ENCODE measurements around the gene NPS.

NPS gene, protein sequence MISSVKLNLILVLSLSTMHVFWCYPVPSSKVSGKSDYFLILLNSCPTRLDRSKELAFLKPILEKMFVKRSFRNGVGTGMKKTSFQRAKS

DNA sequence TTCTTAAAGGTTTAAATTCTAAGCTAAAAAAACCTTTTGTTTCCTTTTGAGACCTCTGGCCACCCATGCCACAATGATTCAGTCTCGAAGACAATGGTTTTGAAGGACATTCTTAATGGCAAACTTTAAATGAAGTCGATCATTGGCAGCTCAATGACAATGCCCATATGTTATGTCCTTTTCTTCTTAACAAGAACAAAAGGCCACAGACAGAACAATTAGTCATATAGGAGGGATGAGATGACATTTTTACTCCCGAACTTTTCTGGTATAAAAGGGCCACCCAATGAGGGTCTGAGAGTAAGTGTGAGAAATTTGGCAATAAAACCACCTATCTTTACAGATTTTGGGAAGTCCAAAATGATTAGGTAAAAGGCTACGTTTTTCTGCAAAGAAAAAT lies at the start of gene NPS:
NPS (plus strand) TSS at position 301 of the 400 bp plus-strand sequence; CDS start at position 361, 60 bp downstream.
- no peak within 1 kb of the TSS for H3K4me3 ChIP-seq (ENCODE audit: low read depth, low read length)

DNA sequence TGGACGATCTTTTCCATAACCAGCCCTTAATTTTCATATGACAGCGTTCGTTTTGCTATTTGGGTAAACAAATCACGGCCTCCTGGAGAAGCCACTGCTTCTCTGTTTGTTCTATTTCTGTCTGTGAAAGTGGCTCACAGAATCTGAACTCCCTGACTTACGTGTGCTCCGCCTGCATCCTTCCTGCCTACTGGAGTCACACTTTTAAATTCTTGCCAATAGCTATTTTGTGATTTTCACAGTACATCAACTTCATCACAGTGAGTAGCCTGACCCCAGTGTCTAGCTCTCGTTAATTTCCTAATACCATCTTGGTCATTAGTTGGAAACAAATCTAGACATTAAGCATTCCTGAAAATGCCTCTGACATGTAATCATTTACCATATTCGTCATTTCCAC lies 49.0 kb upstream of the NPS start:
- H3K4me3 ChIP-seq (ENCODE audit: low read depth, low read length): no peak overlapping the region

DNA sequence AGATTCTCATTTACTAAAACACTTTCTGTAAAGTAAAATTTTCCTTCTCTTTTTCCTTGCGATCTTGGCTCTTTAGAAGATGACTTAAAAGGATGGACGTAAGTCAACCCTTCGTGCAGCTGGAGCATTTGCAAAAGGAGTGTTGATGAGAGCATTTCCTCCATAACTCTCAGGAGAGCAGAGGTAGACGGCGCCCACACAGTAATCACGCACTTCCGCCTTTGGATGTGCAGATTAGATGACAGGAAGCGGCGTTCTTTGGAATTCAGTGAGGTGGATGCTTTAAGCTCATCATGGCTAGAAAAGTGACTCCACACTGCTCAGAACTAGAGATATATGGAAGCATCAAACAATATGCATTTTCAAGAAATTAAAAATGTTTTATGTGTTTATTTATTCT lies 43.0 kb upstream of the NPS start:
- no peak overlapping the region for H3K4me3 ChIP-seq (ENCODE audit: low read depth, low read length)

DNA sequence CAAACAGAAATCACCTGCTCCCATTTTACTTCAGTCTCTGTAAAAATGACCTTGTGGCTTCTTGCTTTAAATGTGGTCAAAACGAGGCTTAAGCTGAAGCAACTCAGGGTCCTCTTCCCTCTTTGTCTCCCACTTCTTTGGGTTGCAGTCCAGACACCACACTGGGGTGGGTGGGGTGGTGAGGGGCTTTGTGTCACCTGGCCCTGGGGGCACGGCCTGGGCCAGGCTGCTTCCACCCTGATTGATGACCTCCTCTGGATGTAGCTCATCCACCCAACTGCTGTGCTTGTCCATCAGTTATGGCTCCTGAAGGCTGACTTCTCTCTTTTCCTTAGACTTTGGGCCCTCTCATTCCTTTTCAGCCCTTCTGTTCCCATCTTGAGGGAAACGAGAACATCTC lies 26.8 kb upstream of the NPS start:
- no peak overlapping the region for H3K4me3 ChIP-seq (ENCODE audit: low read depth, low read length)

DNA sequence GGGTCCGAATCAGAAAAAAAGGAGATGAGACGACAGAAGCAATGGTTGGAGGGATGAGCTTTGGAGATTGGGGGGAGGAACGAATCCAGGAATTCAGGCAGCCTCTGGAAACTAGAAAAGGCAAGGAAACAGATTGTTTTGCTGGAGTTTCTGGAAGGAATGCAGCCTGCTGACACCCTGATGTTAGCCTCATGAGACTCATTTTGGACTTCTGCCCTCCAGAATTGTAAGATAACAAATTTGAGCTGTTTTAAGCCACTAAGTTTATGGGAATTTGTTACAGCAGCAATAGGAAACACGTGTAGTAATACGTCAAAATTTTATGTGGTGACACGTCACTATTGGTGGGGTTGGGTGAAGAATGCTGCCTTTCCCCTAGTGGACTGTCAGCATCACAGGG lies 25.6 kb upstream of the NPS start:
- H3K4me3 ChIP-seq (ENCODE audit: low read depth, low read length): no peak overlapping the region

DNA sequence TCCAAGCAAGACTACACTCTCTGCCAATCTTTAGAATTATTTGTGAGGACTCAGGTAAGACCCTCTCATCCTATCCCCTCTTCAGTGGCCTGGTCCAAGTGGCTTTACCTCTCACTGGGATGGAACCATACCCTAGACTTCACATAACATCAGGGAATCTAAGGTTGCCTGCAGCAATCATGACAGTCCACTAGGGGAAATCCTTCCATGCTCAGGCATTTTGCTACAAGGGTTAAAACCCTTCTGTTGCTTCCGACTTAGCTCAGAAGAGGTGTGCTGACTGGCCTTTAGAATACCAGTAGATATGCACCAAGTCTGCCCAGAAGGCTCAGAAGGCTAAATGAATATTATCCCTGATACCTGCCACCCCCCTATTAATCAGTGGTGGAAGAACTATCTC lies 24.9 kb upstream of the NPS start:
- no peak overlapping the region for H3K4me3 ChIP-seq (ENCODE audit: low read depth, low read length)

DNA sequence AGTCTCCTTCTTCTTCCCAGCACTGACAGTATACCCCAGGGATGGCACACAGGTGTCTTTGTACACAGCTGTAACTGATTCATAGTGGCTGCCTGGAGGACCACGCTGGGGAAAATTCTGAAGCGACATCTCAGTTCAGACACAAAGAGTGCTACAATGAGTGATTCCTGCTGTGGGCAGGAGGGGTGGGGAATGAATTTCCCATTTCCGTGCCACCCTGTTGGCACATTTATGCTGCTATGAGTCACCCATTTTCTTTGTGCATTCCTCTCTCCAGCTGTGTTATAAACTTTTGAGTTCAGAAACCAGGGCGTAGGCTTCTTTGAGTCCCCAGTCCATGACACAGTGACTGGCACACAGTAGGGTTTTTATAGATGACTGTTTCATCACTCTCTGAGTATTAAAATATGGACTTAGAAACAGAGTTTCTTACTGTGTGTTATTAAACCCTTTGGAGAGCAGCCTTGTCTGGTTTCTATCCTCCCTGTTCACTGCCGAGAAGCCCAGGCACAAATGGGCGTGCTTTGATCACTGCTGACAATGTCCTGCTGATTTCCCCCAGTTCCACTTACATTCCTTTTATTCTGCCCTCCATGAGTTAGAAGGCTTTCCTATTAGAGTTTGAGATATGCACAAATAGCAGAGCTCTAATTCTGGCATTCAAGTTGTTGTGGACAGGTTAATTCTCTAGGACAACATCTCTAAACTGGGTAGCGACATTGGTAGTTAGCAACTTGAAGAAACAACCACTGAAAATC lies 24.0 kb upstream of the NPS start:
- H3K4me3 ChIP-seq (ENCODE audit: low read depth, low read length): no peak overlapping the region

DNA sequence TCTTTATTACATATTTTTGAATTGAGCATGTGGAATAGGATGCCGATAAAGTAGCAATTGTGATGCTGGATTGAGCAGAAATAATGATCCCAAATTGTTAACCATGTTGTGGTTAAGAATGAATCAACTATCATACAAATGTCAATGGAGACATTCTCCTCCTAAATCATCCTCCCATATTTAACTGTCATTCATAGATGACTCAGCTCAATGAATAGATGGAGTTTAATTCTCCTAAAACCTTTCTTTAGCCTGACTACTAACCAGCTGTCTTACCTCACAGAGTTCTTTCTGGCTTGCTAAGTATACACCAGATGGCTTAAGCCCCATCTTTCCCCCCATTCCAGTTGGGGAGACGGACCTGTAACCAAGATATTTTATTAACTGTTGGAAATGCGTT lies 23.4 kb upstream of the NPS start:
- H3K4me3 ChIP-seq (ENCODE audit: low read depth, low read length): no peak overlapping the region

DNA sequence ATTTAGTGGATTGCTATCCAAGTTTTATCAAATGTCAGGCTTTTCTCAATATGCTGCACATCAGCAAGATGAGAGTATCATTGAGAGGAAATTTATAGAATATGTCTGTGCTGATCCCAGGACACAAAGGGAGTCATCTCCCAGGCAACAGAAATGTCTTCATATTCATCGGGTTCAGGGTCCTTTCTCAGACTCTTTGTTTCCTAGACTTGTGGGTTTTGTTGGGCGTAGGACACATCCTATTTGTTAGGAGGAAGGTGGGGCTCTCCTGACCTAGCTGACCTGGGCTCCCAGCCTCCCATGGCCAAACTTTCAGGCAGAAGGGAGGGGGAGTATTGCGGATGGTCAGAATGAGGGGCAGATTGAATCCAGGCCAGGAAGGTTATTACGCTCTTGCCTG lies 22.9 kb upstream of the NPS start:
- H3K4me3 ChIP-seq (ENCODE audit: low read depth, low read length): no peak overlapping the region

DNA sequence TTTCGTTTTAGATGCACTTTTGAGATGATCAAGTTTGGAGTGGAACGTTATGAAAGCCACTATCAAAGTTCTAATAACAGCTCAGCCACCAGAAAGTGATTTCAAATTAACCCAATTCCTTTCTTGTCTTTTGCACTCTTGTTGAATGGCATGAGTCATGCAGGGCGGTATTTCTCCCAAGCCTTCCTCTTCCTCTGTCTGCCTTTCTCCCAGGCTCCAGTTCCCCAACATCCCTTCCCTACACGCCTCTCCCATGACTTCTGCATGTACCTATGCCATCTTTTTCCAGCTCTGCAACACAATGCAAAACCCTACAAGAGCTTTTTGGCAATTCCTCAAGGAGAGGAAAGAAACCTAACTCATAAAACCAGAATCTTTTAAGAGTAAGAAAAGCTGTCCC lies 21.8 kb upstream of the NPS start:
- H3K4me3 ChIP-seq (ENCODE audit: low read depth, low read length): no peak overlapping the region

DNA sequence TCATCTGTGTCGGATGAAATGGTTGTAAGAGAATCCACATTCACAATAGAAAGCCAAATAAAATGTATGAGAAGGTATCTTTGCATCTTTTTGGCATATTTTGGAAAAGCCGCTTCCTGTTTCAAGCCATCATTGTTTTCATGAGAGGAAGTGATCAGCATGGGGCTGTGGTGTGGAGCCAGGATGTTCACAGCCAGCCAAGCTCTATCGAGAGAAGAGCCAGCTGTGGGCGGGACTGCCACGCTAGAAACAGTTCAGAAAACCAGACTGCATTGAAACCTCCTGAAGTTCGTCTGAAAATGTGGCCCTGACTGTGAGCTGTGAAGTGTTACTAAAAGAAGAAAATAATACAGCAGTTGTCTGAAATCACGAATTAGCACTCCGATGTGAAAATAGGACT lies 21.2 kb upstream of the NPS start:
- H3K4me3 ChIP-seq (ENCODE audit: low read depth, low read length): no peak overlapping the region

DNA sequence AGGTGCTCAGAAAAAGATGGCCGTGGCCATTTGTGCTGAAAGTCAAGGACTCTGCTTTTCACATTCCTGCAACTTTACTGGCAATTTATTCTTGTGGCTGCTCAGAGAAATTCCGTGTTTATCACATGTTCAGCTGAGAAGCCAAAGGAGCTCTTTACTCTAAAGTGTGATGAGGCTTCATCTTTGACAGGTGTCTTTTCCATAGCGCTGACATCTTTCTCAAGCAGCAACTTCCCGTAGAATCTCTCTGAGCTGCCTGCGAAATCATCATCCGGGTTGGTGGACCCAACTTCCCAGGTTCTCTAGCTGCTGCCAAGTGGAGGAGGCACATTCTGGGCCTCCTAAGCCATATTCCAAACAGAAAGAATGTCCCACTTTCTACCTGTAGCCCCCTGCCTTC lies 16.9 kb upstream of the NPS start:
- no peak overlapping the region for H3K4me3 ChIP-seq (ENCODE audit: low read depth, low read length)

DNA sequence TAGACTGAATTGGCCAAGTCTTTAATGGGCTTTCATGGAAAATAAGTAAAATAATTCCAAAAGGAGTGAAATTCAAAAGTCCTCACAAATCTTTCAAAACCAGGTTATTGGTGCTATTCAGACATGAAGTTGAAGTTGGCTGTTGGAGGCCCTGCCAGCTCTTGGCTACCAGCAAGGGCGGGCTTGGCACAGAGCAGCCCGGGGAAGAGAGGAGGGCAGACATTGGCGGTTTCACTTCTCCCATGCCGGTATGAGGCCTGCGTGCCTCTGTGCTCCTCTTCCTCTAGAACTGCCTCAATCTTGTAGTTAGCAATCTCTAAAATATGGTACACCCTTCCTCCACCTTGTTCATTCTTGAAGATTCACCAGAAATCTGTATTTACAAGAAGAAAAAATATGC lies 16.4 kb upstream of the NPS start:
- no peak overlapping the region for H3K4me3 ChIP-seq (ENCODE audit: low read depth, low read length)

DNA sequence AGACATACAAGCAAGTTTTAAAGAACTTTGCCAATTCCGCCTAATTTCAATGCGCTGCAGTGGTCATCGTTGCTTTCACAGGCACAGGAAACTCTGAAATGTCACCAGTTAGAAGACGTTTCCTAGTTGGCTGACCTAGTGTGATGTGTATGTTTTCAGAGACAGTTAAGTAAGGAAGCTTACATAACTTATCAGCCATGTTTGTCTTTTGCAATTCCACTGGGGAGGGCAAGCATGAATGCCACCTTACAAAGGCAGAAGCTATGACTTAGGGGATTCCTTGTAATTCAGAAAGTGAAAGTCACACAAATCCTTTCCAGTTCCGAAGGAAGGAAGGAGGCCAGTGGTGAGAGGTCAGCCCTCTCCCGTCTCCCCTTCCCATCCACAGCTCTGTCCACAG lies 15.0 kb upstream of the NPS start:
- H3K4me3 ChIP-seq (ENCODE audit: low read depth, low read length): no peak overlapping the region

DNA sequence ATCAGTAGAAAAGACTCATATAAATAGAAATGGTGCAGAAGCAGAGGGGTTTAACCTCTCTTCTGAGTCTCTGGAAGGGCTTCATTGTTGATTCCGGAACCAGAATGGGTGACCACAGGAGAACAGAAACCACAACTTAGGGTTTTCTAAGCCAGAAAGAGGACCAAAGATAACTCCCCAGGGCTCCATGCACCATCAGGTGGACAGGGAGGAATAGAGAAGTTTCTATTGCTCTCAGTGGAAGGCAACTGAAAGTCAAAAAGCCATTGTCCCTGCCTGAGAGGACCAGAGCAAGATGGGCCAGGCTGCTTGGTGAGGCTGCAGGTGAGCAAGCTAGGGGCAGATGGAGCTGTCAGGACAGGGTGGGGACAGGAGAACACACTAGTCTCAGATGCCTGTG lies 14.6 kb upstream of the NPS start:
- no peak overlapping the region for H3K4me3 ChIP-seq (ENCODE audit: low read depth, low read length)

DNA sequence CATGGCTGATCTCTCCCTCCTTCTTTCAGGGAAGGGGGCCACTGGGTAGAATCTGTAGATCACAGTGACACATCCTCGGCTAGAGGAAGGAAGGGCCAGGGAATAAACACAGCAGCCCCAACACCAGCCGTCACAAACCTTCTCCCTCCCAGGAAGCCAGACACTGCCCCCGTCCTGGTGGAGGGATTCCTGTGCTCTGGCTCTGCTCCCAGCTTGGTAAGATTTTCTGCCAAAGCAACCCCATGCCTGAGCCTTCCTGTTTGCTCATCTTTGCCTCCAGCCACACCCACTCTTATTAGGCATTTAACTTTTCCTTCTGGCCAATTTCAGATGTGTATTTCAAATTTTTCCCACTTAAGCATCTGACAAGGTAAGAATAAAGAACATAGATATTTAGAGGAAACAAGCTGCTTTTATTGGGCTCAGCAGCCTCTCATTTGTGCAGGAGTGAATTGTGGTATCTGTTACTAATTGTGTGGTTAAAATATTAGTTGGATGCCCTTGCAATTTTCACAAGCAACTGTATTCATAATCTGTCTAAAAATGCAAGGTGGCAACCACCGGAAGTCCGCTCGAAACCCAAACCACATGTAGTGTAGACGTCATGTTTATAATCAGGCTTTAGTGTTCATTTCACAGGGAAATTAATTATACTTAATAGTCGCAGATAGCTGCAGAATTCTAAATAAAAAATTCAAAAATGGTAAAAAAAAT lies 13.2 kb upstream of the NPS start:
- H3K4me3 ChIP-seq (ENCODE audit: low read depth, low read length): no peak overlapping the region

DNA sequence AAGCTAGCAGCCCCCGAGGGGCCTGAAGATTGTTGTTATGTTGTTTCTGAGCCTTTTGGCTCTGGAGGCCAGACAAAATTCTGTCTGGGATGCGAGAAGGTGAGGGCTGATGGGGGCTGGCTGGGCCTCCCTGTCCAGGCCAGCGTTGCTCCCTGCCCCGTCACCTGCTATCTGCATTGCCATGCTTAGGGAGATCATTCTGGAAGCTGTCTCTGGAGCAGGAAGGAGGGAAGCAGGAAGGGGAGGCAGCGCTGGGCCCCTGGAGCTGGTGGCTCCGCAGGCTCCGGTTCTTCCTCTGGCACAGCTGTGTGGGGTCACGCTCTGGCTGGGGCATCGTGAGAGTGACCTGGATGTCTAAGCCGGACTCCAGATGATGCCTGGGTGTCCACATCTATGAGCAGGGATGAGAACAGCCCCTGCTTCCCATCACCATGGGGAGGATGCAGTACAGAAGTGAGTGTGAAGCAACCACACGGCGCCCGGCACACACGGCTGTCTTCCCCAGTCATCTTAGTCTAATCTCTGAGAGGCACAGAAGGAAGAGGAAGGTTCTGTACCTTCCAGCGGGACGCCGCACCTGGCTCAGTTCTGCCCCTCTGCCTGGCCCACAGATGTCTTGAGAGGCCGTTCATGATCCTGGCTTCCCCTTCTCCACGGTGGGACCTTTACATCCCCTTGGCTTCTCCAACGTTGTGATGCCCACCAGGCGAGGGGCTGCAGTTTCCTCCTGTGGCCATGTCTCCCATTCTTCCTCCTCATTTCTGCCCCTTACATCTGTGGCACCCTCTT lies 11.9 kb upstream of the NPS start:
- no peak overlapping the region for H3K4me3 ChIP-seq (ENCODE audit: low read depth, low read length)

DNA sequence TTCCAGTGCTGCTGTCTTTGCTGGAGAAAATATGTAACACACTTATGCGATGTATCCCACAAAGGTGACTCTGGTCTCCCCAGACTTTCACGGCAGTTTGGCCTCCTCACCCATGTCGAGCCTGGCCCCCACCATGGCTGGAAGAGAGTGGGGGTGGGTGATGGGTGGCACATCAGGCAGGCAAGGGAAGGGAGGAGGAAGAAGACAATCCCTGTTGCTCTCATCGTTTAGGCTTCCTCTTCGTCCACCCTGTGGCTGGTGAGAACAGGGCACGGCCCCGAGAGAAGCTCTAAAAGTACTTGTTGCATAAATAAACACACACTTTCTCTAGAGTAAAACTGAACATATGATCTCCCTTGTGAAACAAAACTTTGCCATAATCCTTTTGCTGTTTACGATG lies 11.2 kb upstream of the NPS start:
- no peak overlapping the region for H3K4me3 ChIP-seq (ENCODE audit: low read depth, low read length)

DNA sequence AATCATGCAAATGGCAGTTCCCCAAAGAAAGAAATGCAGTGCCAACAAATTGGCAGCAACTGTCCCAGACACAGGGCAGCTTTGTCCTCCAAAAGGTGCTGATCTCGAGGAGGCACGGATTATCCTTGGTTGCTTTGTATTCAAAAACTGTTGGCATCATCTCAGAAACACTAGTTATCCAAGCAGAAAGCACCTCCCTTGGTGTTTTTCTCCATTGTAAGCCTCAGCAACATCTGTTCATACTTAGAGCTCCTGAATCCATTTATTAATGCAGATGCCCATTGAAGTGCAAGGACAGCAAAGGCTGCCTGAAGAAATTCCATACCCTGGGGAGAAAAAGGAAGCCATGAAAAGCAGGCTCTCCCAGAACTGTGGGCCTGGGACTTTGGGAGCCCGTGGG lies 1.1 kb upstream of the NPS start:
- no peak overlapping the region for H3K4me3 ChIP-seq (ENCODE audit: low read depth, low read length)

DNA sequence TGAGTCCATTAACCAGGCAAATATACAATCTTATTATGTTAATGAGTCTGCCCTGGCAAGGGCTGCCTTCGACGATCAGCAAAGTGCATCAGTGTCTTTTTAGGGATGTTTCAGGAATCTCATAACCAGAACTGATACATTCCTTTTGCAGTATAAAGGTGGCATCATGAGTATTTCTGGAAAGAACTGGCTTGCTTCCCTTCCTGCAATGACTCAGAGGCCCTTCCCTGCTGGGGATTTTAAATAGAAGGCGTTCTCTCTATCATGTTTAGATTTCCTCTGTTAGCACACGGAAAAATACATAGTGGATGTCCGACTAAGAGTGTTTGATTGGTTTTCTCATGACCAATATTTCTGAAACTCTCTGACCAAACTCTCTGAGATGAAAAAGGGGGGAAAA lies 1.8 kb downstream of the NPS start:
- no peak overlapping the region for H3K4me3 ChIP-seq (ENCODE audit: low read depth, low read length)

DNA sequence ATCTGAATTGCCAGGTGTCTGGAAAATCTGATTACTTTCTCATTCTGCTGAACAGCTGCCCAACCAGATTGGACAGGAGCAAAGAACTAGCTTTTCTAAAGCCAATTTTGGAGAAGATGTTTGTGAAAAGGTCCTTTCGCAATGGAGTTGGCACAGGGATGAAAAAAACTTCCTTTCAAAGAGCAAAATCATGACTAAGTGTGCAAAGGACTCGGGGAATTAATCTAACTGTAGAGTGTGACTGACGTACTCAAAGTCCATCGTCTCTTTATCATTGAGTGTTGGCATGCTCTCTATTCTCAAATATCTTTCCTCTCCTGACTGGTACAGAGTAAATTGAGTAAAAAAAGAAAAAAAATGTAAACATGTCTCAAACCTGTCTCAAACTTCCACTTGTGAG lies 3.3 kb downstream of the NPS start:
- H3K4me3 ChIP-seq (ENCODE audit: low read depth, low read length): no peak overlapping the region

DNA sequence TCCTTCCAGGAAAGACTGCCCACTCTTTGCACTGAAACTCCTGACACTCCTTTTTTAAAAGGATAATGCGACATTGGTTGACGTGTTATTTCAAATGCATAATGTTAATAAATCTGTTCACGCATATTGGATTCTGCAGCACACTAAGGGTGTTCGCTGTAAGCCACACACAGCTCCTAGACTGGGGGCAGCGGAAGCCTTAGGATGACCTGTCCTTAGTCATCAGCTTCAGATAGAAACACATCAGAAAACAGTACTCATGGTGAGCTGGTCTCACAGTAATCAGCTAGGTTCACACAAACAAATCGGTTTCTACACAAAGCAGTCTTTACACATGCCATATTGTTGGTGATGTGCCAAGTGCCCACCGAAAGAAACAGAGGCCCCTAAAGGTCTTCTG lies 4.3 kb downstream of the NPS start:
- no peak overlapping the region for H3K4me3 ChIP-seq (ENCODE audit: low read depth, low read length)
